HG03354 (cell line): ENCODE measurements around the gene FCGR2B.

ENCODE experiments used
- ATAC-seq: cut with Tn5 transposase; IDR thresholded peaks from one replicate; pipeline ENCODE4 v1.9.1; 2021; ENCODE audit warnings: mild to moderate bottlenecking; ENCODE audit not compliant: unreplicated experiment, poor library complexity, severe bottlenecking

The FCGR2B gene

DNA sequence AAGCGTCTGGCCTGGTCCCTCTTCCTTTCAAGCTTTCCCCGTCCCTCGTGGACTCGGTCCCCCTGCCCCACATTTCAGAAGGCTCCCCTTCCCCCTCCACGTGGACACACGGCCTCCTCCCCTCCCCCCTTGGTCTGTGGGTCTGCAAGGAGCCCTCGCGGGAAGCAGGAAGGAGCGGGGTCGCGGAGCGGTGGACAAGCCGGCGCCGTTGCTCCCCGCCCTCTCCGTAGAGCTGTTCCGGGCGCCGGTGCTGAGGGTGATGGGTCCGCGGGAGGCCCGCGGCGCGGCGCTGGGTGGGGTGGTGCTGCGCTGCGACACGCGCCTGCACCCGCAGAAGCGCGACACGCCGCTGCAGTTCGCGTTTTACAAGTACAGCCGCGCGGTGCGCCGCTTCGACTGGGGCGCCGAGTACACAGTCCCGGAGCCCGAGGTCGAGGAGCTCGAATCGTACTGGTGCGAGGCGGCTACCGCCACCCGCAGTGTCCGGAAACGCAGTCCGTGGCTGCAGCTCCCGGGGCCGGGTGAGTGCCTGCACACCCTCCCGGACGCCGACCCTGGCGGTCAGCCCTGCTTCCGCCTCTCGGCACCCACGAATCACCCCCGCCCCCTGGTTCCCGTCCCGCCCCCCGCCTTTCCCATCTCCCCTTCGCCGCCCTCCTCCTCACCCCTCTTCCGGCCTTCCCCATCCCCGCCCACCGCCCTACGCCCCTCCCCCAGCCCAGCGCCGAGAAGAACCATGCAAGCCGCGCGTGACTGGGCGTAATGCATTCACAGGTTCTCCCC lies 63.7 kb downstream of the FCGR2B start:
- ATAC-seq = peak; percentile 58

DNA sequence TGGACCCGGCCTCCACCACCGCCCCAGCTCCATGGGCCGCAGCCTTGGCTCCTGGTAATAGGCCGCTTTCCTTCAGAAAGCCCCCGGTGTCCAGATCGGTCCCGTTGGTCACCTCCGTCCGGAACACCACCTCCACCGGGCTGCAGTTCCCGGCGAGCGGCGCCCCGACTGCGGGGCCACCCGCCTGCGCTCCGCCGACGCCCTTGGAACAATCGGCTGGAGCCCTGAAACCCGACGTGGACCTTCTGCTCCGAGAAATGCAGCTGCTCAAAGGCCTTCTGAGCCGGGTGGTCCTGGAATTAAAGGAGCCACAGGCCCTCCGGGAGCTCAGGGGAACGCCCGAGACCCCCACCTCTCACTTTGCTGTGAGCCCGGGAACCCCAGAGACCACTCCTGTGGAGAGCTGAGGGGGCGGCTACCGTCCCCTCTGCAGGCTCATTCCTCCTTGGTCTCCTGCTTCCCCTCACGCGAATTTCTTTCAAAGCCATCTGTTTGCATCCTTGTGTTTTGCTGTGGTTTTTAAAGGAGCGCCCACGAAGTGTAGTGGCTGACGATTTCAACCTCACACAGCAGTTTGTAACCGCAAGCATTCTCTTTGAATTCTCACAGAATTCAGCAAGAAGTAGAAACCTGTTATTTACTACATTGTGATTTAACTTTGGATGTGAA lies 64.4 kb downstream of the FCGR2B start:
- no peak for ATAC-seq
